Activated CD8-positive, alpha-beta memory T cell treated with anti-CD3 and anti-CD28 coated beads, Interleukin-2, amount 50 U/mL, for 4 hours (primary cell): Measurements from ENCODE around the gene ADCY4.

Experiments
- DNase-seq: peaks from one replicate; pipeline ENCODE4 v3.0.0-alpha.2; 2020

Gene ADCY4

DNA sequence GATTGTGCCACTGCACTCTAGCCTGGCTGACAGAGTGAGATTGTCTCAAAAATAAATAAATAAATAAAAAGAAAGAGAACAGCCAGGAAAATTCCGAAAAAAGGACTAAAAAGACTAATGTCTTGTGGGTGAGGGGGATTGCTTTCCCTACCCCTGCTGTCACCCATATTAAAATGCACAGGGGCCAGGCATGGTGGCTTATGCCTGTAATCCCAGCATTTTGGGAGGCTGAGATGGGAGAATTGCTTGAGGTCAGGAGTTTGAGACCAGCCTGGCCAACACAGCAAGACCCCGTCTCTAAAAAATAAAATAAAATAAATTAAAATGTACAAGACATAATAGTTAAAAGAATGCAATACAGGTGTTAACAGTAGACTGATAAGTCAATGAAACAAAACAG is 41.3 kb downstream of the ADCY4 start:
- no peak for DNase-seq

DNA sequence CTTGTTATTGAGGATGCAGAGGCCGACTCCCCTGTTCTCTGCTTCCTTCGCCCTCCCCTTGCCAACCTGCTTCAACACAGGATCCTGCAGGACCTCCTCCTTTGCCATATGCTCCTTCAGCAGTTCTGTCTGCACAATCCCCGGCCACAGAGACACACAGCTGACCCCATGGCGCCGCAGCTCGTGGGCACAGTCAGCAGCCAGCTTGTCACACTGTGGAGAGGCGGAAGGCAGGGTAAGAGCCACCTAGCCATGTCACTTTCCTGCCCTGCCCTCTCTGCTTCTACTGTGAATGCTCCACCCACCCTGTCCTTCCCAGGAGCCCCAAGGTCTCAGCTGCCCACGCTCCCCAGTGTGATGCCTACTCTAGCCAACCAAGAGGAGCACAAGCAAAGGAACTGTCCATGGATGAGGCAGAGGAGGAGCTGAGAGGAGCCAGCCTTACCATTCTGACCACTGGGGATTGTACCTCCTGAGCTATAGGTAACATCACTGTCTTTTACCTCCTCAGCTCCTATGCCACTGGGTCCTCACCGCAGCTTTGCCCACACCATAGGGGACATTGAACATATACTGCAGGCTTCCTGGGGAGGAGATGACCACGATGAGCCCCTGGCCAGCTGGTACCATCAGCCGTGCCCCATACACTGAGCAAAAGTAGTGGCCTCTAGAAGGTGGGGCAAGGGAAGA is 42.6 kb downstream of the ADCY4 start:
- no peak for DNase-seq

DNA sequence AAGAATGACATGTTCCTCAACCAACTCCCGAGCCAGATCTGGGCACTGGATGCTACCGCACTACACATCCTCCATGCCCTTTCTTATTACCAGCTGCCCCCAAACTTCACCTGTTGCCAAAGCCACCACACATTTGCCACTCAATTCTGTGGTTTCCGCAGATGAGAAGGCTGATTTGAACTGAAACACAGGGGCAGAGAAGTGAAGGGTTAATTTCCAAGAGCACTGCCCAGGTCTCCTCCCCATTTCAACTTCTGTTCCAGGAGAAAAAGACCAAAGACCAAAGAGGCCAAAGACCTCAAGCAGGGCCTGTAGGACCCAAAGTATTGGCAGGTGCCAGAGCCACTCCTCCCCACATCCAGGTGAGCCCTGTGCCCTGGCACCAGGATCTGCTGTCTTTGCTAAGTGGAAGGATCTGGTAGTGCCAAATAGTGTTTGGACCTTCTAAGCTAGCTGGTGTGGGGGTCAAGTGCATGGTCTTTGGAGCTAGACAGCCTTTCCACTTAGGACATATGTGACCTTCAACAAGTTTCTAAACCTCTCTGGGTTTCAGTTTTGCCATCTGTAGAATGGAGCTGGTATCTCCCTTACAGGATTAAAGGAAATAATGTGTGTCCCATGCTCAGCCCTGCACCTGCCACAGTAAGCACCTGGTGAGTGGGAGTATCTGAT is 43.3 kb downstream of the ADCY4 start:
- DNase-seq: no peak

DNA sequence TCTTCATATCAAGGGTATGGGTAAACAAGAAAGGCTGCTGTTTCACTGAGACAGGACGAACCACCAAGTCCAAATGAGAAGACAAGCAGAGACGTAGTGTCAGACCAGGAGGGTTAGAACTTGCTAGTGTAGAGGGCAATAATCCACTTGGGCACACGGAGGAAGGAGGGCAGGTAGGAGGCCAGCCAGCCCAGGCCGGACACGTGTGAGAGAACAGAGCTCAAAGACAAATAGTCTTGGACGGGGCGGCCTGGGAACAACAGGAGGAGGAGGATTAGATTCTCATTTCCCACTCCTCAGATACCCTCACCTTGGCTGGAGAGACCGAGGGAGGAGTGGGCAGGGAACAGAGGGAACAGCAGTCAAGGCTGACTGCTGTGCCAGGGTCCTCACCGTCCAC is 44.1 kb downstream of the ADCY4 start:
- no peak for DNase-seq

DNA sequence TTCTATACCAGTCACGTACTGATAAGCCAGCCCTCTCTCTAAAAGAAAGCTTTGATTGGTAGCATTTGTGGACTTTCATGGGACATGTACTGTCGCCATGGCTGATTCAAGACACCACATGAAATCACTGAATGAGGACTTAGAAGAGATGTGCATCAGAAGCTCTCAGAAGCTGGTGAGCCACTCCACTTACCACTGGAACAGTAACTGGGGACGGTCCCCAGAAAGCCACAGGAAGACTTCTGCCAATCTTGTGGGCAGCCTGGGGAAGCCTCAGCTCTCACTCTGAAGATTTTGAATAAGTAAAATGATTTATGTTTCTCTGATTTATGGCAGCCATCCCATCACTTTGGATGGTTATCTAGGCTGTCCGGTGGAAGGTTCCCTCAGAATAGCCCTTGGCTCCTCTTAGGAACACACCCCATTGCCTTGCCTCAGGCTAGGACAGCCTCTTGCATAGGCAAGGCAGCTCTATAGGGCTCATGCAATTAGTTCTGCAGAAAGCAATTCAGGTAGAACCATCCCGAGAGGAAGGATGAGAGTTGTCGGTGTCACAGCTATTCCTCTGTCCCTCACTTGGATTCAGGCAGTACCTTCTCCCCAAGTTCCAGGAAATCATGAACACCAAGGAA is 45.1 kb downstream of the ADCY4 start:
- no peak for DNase-seq

DNA sequence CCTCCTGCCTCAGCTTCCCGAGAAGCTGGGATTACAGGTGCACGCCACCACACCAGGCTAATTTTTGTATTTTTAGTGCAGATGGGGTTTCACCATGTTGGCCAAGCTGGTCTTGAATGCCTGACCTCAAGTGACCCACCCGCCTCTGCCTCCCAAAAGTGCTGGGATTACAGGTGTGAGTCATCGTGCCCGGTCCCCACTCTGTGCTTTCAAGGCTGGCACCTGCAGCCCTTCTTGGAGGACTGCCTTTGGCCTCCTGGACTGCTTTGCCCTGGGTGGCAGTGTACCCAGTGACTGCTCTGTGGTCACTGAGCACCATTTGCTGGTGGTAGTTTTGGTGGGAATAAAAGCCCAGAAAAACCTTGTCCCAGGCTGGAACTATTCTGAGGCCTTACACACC is 47.9 kb downstream of the ADCY4 start:
- DNase-seq: no peak

DNA sequence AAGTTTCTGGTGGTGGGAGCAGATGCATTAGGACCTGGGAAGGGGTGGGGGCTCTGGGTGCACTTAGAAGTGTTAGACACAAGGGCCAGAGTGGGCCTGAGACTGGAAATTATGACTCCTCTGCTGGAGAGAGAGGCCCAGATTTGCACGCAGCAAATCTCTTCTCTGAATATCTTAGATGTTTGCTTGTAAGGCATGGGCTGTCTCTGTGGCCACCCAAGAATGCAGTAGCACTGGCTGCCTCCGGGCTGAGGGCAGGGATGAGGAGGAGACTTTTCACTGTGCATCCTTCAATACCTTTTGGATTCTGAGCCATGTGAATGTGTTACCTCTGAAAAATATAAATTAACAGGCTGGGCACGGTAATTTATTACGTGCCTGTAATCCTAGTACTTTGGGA is 49.5 kb downstream of the ADCY4 start:
- no peak for DNase-seq

DNA sequence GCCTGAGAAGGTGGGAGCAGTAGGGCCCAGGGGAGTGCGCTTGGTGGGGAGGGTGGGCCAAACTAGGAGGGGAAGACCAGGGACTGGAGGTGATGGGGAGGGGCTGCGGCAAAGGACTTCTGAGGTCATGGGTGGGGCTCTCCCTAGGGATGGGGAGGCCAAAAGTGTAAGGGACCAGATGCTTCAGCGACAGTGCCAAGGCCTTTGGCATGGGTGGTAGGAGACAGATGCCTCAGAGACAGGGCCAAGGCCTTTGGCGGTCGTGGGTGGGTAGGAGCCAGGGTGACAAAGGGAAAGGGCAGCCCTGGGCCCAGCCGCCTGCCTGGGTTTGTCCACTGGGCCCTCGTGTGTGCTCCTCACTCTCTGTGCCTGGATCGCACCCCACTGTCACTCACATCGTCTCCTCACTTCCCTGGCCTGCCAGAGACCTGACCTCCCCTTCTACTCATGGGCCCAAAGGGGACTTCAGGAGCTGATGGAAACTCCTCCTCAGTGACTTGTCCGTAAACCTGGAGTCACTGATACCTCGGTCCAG is 50.3 kb downstream of the ADCY4 start:
- DNase-seq: no peak

DNA sequence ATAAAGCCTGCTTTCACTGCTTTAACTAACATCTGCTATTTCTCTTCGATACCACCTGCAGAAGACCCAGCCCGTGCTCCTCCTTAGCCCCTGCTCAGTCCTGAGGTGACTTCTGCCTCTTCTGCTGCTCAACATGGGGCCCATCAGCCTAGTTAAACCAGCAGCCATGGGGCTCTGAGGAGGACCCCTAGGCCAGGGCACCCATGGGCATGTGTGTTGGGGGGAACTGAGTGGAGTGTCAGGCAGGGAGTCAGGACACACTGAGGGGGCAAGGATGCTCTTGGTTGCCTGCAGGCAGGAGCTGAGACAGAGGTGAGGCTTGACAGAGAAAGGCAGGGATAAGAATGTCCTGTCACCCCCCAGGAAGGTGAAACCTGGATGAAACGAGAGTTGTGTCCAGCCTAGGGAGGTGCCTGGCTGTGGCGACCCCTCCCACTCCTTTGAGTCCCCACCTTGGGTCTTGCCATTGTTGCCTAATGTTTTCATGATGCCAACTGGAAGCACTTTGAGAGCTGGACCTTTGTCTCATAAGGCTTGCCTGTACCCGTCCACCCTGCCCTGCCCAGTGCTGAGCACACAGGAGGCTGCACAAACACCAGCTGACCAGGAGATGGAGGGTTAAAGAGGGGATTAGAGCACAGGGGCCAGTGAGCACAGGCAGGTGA is 50.9 kb downstream of the ADCY4 start:
- DNase-seq: no peak

DNA sequence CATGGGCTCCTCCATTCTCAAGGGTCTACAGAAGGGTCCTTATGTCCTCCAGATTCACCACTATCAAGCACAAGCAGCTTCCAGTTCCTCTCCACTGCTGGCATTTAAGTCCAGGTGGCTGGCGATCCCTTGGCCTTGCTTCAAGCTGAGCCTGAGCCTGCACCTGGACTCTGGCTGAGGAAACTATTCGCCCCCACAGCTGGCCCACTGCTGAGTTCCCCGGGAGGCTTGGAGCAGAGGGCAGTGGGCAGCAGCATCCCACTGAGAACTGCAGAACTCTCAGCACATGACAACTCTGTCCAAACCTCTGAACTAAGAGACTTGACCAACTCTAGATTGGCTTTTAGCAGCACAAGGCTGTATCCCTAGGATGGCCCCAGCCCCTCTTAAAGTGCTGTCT is 52.1 kb downstream of the ADCY4 start:
- no peak for DNase-seq

DNA sequence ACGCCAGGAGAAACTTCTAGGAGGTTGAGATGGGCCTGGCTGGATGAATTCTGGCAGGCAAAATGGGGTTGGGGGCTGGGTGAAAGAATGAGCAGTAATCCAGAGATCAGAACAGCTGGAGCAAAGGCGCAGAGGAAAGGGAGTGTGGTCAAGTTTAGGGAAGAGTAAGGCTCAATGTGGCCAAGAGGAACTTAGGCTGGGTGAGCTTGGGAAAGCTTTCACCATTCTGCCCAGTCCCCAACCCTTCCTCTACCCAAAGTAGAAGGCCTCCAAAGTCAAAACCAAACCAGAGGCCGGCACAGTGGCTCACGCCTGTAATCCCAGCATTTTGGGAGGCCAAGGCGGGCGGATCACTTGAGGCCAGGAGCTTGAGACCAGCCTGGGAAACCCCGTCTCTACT is 53.2 kb downstream of the ADCY4 start:
- DNase-seq: no peak

DNA sequence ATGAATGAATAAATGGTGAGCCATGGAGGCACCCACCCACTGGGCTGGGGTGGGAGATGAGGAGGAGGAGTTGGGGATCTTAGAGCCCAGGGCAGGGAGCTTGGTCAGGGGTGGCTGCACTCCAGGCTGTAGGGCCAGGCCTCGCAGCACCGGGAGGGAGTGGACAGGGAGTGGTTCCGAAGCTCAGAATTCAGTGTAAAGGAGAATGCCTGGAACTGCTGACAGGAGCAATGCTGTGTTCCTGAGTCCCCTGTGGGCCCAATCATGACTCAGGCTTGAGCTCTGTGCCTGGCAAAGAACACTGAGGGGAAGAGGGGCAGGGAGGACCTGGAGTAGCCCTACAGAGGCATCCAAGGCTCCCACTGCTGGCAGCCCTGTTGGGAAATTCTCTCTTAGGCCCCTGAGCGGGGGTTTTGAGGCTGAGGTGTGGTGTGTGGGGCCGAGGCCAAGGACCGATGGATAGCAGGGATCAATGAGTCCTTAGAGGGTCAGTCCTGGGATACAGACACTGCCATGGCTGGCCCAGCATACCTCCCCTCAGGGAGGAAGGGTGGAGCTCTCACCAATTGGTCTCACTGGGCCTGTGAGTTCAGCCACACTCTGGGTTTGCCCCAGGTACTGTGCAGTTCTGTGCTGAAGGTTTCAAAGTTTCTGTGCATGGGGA is 53.9 kb downstream of the ADCY4 start:
- no peak for DNase-seq

DNA sequence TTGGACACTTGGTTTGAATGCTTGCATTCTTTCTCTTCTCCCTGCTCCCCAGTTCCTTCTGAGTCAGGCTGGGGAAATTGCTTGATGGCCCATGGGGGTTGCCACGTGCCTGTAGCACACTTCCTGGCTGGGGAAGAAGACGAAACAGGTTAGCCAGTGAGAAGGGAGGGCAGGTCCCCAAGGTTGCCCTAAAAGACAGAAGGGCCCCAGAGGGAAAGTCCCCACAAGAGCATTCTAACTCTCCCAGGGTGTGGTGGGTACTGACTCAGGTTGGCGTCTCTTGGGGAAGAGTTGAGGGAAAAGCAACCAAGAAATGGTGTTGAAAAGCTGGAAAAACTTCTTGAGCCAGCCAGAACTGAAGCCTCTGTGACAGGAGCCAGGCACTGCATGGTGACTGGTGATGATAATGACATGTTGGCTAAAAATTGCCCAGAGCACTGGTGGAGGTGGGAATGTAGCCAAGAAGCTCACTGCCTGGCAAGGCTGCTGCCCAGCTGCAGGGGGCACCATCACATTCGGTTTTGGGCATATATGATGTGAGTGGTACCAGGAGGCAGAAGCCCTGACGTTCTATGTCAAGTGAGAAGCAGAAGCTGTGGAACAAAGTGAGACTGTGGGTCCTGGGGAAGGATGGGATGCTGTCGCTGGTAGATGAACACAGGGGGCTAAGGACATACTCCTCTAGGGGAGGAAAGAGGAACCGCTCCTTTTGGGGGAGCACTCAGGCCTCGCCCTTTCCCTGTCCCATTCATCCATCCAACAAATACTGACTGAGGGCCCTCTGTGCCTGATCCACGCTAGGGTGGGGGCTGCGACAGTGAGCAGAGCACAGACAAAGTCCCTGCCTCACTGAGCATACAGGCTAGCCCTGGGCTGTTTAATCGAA is 55.3 kb downstream of the ADCY4 start:
- peak; percentile 28 for DNase-seq

DNA sequence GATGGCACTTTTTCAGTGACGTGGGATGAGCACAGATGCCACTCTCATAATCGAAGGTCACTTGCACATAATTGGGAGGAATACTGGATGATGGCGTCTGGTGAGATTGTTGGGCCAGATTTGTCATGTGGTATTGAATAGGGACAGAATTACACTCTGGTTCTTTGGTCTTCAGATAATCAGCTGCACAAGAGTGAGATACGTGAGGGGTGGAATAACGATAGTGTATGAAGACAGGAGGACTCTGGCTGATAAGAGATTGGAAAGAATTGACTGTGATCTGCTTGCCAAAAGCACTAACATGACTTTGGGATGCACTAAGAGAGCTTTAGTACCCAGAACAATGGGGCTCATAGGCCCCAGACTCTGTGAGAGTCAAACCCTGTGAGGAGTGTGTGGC is 56.4 kb downstream of the ADCY4 start:
- no peak for DNase-seq

DNA sequence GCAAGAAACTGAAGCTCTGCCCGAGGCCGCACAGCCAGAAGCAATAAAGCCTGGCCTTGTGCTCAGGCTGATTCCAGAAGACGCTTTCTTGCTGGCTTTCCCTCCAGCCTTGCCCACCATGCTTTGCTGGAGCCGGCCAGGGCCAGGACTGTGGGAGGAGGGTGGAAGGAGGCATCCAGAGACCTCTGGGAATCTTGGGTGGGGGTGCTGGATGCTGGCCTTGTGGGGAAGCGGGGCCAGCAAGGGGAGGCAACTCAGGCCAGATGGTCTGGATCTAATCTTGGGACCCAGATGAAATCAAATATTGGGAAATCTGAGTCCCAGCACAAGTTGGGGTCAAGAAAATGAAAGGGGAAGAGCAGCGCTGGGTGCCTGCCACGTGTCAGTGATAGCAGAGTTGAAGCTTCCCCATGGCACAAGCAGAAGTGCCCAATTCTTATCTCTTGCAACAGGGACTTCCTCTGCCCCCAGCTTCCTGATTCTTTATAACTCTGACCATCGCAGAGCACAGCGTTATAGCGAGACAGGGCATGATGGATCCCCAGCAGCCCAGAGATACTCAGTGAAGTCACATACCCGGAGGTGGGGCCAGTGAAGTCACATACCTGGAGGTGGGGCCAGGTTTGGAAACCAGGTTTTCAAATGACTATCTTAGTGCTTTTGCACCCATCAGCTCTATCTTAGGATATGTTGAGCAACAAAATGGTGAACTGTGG is 57.1 kb downstream of the ADCY4 start:
- DNase-seq: no peak

DNA sequence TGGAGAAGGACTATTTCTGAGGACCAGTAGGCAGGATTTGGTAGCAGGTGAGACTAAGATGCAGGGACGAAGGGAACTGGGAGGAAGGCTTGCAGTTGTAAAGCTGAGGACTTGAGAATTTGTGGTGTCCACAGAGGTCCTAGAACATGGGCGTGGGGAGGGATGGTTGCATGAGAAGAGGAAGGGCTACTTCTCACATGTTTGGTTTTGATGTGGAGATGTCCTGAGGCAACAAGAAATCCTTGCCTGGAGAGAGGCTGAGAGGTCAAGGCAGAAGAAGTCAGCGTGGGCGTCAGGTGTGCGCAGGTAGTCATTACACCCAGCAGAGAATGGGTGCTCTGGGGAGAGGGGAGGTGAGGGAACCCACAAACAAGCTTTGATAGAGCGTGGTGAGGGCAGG is 57.8 kb downstream of the ADCY4 start:
- DNase-seq: no peak

DNA sequence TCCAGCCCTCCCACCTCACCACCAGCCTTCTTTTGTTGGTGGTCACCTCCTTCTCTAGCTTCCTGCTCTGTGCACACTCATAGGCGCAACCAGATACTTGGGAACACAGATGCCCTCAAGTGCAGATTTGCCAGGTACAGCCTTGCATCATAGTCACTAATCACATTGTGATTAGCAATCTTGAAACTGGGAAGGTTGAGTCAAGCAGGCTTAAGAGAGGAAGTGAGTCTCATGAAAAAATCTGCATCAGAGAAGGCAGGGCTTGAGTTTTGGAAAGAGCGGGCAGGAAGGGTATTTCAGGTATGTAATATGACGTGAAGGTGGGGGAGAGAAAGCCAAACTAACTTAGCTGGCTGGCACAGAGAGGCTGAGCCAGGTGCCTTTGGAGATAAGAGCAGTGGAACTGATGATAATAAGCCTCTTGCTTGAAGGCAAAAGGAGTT is 60.7 kb downstream of the ADCY4 start:
- no peak for DNase-seq

DNA sequence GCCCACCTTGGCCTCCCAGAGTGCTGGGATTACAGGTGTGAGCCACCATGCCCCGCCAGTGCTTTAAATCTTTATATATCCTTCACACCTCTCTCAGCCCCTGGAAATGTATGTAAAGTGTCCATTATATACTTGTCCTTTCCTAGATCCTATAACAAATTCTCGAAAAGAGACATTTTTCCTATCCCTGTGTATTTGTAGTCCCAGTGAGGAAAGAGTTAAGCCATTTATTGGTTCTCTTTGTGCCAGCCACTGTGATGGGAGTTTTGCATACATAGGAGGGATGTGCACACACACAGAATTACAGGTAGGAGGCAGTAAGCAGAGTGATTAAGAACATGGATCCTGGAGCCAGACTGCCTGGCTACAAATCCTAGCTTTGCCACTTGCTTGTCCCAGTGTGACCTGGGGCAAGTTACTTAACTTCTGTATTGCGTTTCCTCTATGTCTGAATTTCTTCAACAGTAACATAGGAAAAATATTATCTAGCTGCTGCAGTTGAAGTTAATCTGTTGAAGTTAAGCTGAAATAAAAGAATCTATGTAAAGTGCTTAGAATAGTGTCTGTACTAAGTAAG is 61.4 kb downstream of the ADCY4 start:
- no peak for DNase-seq

DNA sequence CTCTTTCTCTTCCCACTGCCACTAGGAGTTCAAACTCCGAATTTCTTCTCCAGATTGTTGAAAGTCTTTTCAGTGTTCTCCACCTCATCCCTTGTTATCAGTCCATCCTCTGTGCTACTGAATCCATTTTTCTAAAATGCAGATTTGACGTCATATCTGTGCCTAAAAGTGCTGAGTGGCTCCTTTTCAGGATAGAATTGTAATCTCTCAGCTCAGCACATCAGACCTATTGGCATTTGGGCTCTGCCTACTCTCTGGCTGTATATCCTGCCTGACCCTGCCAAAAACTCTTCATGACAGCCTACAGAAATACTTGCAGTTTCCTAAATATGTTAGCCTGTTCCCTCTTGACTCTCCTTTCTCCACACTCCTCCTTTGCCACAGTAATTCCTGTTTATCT is 62.4 kb downstream of the ADCY4 start:
- DNase-seq: no peak

DNA sequence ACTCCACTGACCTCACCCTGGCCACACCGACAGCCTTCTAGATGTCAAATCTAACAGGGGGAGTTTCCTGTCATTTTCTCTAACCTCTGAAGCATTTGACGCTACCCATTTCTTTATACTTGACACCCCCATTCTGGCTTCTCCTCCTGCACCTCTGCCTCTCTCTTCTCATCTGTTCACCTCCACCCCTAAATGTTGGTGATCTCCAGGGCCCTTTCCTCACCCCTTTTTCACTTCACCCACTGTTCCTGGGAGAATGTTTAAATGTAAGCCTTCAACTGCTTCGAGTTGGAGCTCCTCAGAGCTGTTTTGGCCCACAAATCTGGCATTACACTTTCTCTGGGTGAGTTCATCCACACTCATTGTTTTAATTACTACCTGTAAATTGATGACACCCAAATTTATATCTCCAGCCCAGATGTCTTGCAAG is 63.0 kb downstream of the ADCY4 start:
- DNase-seq: no peak
